Pulmonary artery endothelial cell (primary cell): ENCODE data around the gene CAMTA1. TPM values are rescaled to one million over a fixed set of nuclear protein-coding genes. Genes with fewer than 3 reads are reported as not detected.
"Not testable (repeated sequence)": the region's sequence is repeated elsewhere in the genome, so short reads cannot be mapped to it uniquely, and the experiment has no call there.

Experiments
- DNase-seq: peaks from one replicate; pipeline ENCODE4 v3.0.0-alpha.2; 2011; ENCODE audit warnings: low read depth, low spot score
- total RNA-seq: library from RNA; depleted of rRNA; stranded (reverse); fragments of >200 nt; gene quantifications from 2 replicates; pipeline ENCODE4 v1.2.3, GENCODE V29; 2014

CAMTA1 gene
- 36.7 and 54.0 TPM in 2 replicates for total RNA-seq

DNA sequence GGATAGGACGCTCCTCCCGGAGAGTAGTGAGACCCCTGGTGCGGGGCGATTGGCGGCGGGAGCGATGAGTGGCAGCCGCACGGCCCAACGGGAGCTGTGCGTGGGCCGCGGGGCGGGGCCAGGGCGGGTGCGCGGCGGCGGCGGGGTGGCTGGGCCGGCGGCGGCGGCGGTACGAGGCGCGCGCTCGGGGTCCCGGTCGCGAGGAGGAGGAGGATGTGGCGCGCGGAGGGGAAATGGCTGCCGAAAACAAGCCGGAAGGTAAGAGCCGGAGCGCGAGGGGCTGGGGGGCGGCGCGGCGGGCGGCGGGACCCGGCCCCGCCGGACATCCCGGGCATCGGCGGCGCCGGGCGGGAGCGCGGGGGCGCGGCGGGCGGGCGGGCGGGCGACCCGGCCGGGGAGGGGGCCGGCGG is at the start of gene CAMTA1:
Gene CAMTA1 (plus strand): TSS at position 137 of the 410 bp plus-strand sequence. CDS start 77 bp downstream, at position 214.
- DNase-seq: no peak

GRCh38 chr1:6738987-6739676 is 46.1 kb upstream of the CAMTA1 start:
- no peak for DNase-seq

GRCh38 chr1:6742676-6743188 is 42.5 kb upstream of the CAMTA1 start:
- DNase-seq: not testable (repeated sequence)

DNA sequence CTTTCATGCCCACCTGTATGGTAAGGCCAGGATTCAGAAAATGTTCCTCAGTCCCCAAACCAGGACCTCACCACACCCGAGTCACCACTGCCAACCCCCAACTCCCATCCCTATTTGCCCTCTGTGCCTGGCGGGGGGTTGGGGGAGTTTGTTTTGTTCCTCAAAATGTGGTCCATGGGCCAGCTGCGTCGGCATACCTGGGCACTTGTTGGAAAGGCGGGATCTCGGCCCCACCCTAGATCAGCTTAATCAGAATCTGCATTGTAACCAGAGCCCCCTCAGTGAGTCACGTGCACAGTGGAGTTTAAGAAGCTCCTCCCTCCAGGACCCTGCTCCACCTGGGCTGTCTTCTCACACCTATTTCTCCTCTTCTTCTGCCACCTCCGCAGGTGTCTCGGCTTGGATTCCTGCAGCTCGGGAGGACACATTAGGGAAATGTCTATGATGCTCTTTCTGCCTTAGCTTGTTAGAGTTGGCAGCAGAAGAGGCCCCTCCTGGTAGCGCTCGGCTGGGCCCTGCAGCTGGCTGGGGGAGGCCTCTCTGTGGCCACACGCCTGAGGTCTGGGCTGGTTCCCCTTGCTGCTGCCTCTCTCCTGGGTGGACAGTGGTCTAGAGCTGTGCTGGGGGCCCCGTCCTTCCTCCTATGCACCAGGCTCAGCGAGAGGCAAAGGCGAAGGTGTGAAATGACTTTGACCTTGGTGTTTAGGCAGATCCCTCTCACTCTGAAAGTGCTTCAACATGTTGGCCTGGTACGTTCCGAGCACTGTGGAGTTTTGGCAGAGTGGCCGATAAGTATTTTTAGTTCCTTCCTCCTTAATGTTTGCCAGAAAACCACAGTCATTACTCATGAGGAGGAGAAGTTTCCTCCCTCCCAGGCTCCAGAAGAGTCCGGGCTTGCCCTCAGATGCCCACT is 41.8 kb upstream of the CAMTA1 start:
- DNase-seq: peak; percentile 35

- no peak for DNase-seq
Observed at GRCh38 chr1:6745073-6745472, 40.2 kb upstream of the CAMTA1 start.

DNA sequence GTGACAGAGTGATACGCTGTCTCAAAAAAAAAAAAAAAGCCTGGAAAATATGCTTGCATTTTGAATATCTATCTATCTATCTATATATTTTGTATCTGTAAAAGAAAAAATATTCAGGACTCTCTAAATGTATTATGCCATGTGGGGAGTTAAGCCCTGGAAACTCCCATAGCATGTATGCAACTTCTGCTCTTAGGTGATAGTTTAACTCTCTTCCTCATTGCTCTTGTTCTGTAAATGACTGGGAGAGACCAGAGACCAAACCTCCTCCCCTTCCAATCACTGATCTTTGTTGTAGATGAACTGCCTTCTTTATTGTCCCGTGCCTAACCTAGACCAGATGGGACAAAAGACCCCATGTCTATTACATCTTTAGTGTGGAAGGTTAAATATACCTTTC is 37.6 kb upstream of the CAMTA1 start:
- DNase-seq: no peak

DNA sequence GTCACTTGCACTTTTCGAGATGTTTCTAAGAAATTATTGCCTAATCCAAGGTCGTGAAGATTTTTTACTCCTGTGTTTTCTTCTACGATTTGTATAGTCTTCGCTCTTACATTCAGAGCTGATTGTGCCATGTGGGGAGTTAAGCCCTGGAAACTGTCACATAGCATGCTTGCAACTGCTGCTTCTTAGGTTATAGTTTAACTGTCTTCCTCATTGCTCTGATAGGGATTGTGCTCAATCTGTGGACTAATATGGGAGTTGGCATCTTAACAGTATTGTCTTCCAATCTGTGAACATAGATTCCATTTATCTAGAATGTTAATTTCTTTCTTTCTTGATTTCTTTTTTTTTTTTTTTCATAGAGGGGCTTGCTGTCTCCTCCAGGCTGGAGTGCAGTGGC is 34.8 kb upstream of the CAMTA1 start:
- no peak for DNase-seq

GRCh38 chr1:6753320-6754140 is 31.7 kb upstream of the CAMTA1 start:
- DNase-seq: no peak

- DNase-seq: no peak
Observed at GRCh38 chr1:6756457-6756856, 28.8 kb upstream of the CAMTA1 start.

DNA sequence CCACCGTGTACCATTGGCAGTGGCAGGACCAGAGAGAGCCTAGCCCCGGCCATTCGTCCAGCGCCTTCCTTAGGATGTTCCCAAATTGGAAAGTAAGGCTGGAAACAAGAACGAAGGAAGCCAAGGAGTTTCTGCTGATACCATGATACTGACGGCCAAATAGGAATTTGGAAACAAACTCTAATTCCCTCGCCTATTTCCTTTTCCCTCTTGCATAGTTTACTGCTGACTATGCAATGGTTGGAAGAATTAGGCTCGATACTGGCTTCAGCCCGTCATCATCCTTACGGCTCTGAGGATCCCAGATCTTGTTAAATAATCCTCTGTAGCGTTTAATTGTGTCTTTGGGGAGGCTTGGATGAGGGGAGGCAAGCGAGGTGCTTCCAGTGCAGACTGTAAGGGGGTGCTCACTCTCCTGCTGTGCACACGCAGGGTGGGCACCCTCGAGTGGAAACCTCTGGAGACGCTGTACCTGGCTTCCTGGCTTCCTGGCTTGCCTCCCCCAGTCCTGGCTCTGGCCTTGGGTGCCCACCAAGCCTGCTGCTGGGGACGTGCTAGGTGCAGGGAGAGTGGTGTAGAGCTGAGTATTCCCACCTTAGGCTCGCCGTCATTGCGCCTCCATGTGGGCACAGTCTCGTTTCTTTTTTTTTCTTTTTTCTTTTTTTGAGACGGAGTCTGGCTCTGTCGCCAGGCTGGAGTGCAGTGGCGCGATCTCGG is 27.4 kb upstream of the CAMTA1 start:
- DNase-seq: no peak

DNA sequence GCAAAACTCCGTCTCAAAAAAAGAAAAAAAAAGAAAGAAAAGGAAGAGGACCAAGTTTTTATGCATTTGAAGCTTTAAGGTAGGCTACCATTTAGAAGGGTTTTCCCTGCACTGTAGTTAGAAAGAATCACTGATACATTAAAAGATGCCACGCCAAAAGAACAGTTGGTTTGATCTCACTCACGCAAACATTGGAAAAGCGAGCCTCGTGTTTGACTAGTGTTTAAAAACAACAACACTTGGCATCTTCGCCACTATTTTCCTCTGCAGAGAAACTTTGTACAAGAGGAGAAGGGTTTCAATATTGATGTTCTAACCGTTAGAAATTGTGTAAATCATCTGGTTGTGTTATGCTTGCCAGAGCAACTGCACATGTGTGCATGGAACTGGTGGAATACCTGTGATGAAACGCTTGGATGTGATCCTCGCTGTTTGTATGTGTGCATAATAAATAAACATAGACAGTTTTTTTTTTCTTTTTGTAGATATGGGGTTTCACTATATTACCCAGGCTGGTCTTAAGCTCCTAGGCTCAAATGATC is 24.0 kb upstream of the CAMTA1 start:
- no peak for DNase-seq

GRCh38 chr1:6762060-6762459 is 23.2 kb upstream of the CAMTA1 start:
- DNase-seq: no peak

- DNase-seq: no peak
Observed at GRCh38 chr1:6770751-6771440, 14.4 kb upstream of the CAMTA1 start.

- DNase-seq: no peak
Observed at GRCh38 chr1:6771441-6771769, 13.8 kb upstream of the CAMTA1 start.

GRCh38 chr1:6774381-6774780 is 10.9 kb upstream of the CAMTA1 start:
- no peak for DNase-seq

DNA sequence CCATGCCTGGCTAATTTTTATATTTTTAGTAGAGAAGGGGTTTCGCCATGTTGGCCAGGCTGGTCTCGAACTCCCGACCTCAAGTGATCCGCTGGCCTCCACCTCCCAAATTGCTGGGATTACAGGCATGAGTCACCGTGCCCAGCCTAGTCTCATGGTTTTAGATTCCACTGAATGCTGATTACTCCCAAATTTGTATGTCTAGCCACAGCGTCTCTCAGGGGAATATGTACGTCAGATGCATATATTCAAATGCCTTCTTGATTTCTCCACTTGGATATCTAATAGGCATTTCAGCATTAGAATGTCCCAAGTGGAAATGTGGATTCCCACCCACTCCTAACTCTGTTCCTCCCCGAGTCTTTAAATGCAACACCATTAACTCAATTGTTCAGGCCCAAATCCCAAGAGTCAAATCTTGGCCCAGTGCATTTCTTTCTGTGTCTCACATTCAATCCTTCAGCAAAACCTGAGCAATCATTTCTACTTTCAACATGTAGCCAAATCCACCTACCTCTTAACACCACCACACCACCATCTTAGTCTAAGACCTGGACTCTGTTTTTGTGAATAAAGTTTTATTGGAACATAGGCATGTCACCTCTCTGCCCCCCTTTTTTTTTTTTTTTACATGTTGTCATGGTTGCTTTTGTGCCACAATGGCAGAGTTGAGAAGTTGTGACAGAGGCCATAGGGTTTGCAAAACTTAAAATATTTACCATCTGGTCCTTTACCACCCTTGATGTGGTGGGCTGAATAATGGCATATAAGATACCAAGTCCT is 9.8 kb upstream of the CAMTA1 start:
- no peak for DNase-seq

DNA sequence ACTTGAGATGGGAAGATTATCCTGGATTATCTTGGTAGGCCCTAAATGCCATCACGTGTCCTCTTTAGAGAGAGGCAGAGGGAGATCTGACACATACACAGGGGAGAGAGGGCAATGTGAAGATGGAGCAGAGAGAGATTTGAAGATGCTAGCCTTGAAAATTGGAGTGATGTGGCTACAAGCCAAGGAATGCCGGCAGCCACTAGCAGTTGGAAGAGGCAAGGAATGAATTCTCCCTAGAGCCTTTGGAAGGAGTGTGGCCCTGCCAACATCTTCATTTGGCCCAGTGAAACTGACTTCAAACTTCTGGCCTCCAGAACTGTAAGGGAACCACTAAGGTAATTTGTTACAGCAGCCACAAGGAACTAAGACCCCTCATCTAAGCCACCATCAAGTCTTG is 8.9 kb upstream of the CAMTA1 start:
- no peak for DNase-seq

DNA sequence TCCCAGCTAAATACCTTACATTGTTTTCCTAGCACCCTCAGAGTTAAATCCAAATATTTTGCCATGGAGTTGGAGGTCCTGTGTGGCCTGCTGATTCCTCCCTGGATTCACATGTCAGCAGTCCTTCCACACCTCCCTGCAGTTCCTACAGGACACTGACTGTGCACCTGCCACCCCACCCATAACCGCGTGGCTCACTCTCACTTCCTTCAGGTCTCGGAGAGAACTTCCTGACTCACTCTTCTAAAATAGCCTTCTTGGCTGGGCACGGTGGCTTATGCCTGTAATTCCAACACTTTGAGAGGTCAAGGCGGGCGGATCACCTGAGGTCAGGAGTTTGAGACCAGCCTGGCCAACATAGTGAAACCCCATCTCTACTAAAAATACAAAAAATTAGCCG is 8.4 kb upstream of the CAMTA1 start:
- DNase-seq: no peak

DNA sequence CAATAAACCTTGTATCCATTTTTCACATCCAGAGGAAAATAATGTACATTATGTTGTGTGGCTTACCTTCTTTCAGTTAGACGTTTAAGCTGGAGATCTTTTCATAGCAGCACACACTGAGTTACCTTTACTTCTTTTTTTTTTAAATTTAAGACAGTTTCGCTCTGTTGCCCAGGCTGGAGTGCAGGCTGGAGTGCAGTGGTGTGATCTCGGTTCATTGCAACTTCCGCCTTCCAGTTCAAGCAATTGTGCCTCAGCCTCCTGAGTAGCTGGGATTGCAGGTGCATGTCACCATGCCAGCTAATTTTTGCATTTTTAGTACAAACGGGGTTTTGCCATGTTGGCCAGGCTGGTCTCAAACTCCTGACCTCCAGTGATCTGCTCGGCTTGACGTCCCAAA is 7.4 kb upstream of the CAMTA1 start:
- no peak for DNase-seq
